ENCODE data around the gene ST6GALNAC2.

DNA sequence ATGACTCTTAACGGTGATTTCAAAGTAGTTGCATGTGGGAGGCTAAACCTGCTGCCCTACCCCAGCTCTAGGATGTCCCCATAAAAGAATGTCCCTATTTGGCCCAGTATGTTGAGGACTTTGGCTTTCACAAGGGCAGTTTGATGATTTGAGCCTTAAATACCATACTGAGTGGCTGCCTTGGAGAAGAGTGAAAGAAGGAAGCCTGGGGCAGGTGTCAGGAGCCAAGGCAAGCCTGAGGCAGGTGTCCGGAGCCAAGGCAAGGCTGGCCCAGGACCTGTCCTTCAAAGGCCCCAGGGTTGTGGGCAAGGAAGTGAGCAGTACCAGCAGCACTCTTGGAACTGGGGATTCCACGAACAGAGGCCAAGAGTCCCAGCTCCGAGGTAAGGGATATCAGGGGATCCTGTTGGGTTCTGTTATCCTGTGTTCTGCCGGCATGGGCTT, 18.6 kb downstream of the ST6GALNAC2 start:
- TF ChIP-seq, protein P1, sequence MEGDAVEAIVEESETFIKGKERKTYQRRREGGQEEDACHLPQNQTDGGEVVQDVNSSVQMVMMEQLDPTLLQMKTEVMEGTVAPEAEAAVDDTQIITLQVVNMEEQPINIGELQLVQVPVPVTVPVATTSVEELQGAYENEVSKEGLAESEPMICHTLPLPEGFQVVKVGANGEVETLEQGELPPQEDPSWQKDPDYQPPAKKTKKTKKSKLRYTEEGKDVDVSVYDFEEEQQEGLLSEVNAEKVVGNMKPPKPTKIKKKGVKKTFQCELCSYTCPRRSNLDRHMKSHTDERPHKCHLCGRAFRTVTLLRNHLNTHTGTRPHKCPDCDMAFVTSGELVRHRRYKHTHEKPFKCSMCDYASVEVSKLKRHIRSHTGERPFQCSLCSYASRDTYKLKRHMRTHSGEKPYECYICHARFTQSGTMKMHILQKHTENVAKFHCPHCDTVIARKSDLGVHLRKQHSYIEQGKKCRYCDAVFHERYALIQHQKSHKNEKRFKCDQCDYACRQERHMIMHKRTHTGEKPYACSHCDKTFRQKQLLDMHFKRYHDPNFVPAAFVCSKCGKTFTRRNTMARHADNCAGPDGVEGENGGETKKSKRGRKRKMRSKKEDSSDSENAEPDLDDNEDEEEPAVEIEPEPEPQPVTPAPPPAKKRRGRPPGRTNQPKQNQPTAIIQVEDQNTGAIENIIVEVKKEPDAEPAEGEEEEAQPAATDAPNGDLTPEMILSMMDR (IDR thresholded peaks at IDR 0.05): no peak
- peak; percentile 78 for TF ChIP-seq POLR2AphosphoS5 (IDR thresholded peaks at IDR 0.05; ENCODE audit: low read depth, low read length)
- TF ChIP-seq REST (IDR thresholded peaks at IDR 0.05; ENCODE audit: insufficient read depth in 1 of 2, low read depth in 2 of 2, low read length in 1 of 2): no peak
- no peak for TF ChIP-seq TCF7L2 (IDR thresholded peaks at IDR 0.05; ENCODE audit: low read depth, low read length)

Data from Panc1 (cell line).